ENCODE measurements around the gene A4GALT.
"Not testable (repeated sequence)": the region's sequence is repeated elsewhere in the genome, so short reads cannot be mapped to it uniquely, and the experiment has no call there.

The A4GALT gene

GRCh38 chr22:42734406-42734805 lies 13.7 kb upstream of the A4GALT start:
- DNase-seq, result no peak

GRCh38 chr22:42733394-42733793 lies 12.7 kb upstream of the A4GALT start:
- DNase-seq, result not testable (repeated sequence)

GRCh38 chr22:42732081-42732480 lies 11.4 kb upstream of the A4GALT start:
- no peak for DNase-seq

GRCh38 chr22:42726811-42727210 lies 6.1 kb upstream of the A4GALT start:
- DNase-seq, result no peak

GRCh38 chr22:42725606-42726355 lies 5.1 kb upstream of the A4GALT start:
- no peak for DNase-seq

- no peak for DNase-seq
Measured at GRCh38 chr22:42724062-42724461, 3.4 kb upstream of the A4GALT start.

- DNase-seq, result no peak
Measured at GRCh38 chr22:42721045-42721434, 370 bp upstream of the A4GALT start.

GRCh38 chr22:42719656-42720262 lies 911 bp downstream of the A4GALT start:
- no peak for DNase-seq

- DNase-seq, result no peak
Measured at GRCh38 chr22:42719133-42719532, 1.5 kb downstream of the A4GALT start.

- no peak for DNase-seq
Measured at GRCh38 chr22:42717197-42717928, 3.3 kb downstream of the A4GALT start.

- no peak for DNase-seq
Measured at GRCh38 chr22:42716649-42717127, 4.0 kb downstream of the A4GALT start.

GRCh38 chr22:42716221-42716620 lies 4.4 kb downstream of the A4GALT start:
- DNase-seq, result no peak

GRCh38 chr22:42714768-42715390 lies 5.8 kb downstream of the A4GALT start:
- DNase-seq, result no peak

- no peak for DNase-seq
Measured at GRCh38 chr22:42714308-42714707, 6.4 kb downstream of the A4GALT start.

- DNase-seq, result no peak
Measured at GRCh38 chr22:42711895-42712837, 8.5 kb downstream of the A4GALT start.

- DNase-seq, result no peak
Measured at GRCh38 chr22:42711281-42711731, 9.4 kb downstream of the A4GALT start.

GRCh38 chr22:42708417-42708816 lies 12.3 kb downstream of the A4GALT start:
- no peak for DNase-seq

- no peak for DNase-seq
Measured at GRCh38 chr22:42707496-42707895, 13.2 kb downstream of the A4GALT start.

GRCh38 chr22:42704896-42705295 lies 15.8 kb downstream of the A4GALT start:
- DNase-seq, result no peak

GRCh38 chr22:42702675-42703074 lies 18.0 kb downstream of the A4GALT start:
- no peak for DNase-seq

- no peak for DNase-seq
Measured at GRCh38 chr22:42701694-42702093, 19.0 kb downstream of the A4GALT start.

GRCh38 chr22:42700901-42701300 lies 19.8 kb downstream of the A4GALT start:
- DNase-seq, result no peak

Data from NCI-H774 (cell line).